Measurements from ENCODE around the gene NADSYN1.

DNA sequence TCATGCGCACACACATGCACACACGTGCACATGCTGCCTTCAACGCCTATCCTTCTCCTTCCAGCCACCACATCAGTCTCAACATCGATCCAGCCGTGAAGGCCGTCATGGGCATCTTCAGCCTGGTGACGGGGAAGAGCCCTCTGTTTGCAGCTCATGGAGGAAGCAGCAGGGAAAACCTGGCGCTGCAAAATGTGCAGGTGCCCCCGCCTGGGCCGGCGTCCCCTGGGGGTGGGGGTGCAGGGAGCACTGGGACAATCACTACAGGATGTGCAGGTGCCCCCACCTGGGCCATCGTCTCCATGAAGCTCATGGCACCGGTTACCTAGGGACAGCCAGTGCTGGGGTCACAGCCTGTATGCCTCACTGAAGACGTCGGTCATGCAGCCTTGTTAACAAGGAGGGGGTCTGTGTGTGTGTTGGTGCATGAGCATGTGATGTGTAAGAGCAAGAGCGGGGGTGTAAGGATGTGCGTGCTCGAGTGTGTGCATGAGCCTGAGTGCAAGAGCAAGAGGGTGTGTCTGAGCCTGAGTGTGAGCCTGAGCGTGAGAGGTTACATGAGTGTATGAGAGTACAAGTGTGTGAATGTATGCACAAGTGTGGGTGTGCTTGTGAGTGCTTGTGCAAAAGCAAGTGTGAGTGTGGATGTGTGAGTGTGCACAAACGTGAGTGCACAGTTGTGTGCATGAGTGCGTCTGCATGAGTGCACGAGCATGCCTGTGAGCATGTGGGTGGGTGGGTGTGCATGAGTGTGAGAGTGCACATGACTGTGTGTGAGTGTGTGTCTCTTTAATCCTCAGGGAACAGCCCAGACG lies 31.5 kb downstream of the NADSYN1 start:
- TF ChIP-seq EZH2 (IDR thresholded peaks at IDR 0.05; ENCODE audit: low read length, missing control alignments) (no peak), CTCF (conservative IDR thresholded peaks at IDR 0.05 in 1 of 2, IDR thresholded peaks at IDR 0.05 in 1 of 2; ENCODE audit: low read depth in 1 of 2, low read length in 2 of 2) (no peak)

Data from fibroblast of lung (primary cell).